ENCODE measurements around the gene KCNF1. TPM values are rescaled to one million over a fixed set of nuclear protein-coding genes. Genes with fewer than 3 reads are reported as not detected.

Gene KCNF1
- total RNA-seq, 1 donor from 2014 or later = 7.7 TPM

- no peak for DNase-seq
- Mint-ChIP-seq H3K9me3 (ENCODE audit: unreplicated experiment) (peaks cover 2% of the 10 kb centered on the region), H3K27ac (ENCODE audit: unreplicated experiment) (no peak overlapping the region), H3K4me3 (ENCODE audit: unreplicated experiment) (no peak overlapping the region), H3K27me3 (ENCODE audit: unreplicated experiment) (peaks cover 10% of the 10 kb centered on the region), H3K4me1 (ENCODE audit: low read depth, unreplicated experiment) (peaks cover 12% of the 10 kb centered on the region), H3K36me3 (ENCODE audit: unreplicated experiment) (peaks cover 10% of the 10 kb centered on the region)
- TF ChIP-seq CTCF (IDR thresholded peaks at IDR 0.05; ENCODE audit: partially characterized antibody, unreplicated experiment) = no peak
Measured at GRCh38 chr2:10892796-10893350, 18.9 kb upstream of the KCNF1 start.

GRCh38 chr2:10894264-10894935 lies 17.3 kb upstream of the KCNF1 start:
- H3K4me3 Mint-ChIP-seq (ENCODE audit: unreplicated experiment) = no peak overlapping the region
- H3K27ac Mint-ChIP-seq (ENCODE audit: unreplicated experiment) = no peak overlapping the region
- H3K36me3 Mint-ChIP-seq (ENCODE audit: unreplicated experiment) = peaks cover 16% of the 10 kb centered on the region
- DNase-seq = no peak
- peaks cover 4% of the 10 kb centered on the region for H3K9me3 Mint-ChIP-seq (ENCODE audit: unreplicated experiment)
- H3K4me1 Mint-ChIP-seq (ENCODE audit: low read depth, unreplicated experiment) = peaks cover 7% of the 10 kb centered on the region
- peaks cover 10% of the 10 kb centered on the region for H3K27me3 Mint-ChIP-seq (ENCODE audit: unreplicated experiment)
- no peak for TF ChIP-seq CTCF (IDR thresholded peaks at IDR 0.05; ENCODE audit: partially characterized antibody, unreplicated experiment)

- no peak for DNase-seq
- no peak overlapping the region for H3K27ac Mint-ChIP-seq (ENCODE audit: unreplicated experiment)
- peaks cover 4% of the 10 kb centered on the region for H3K9me3 Mint-ChIP-seq (ENCODE audit: unreplicated experiment)
- H3K27me3 Mint-ChIP-seq (ENCODE audit: unreplicated experiment) = peaks cover 10% of the 10 kb centered on the region
- H3K36me3 Mint-ChIP-seq (ENCODE audit: unreplicated experiment) = peaks cover 16% of the 10 kb centered on the region
- peaks cover 6% of the 10 kb centered on the region for H3K4me1 Mint-ChIP-seq (ENCODE audit: low read depth, unreplicated experiment)
- H3K4me3 Mint-ChIP-seq (ENCODE audit: unreplicated experiment) = no peak overlapping the region
- no peak for TF ChIP-seq CTCF (IDR thresholded peaks at IDR 0.05; ENCODE audit: partially characterized antibody, unreplicated experiment)
Measured at GRCh38 chr2:10895231-10895630, 16.5 kb upstream of the KCNF1 start.

GRCh38 chr2:10897956-10898355 lies 13.8 kb upstream of the KCNF1 start:
- Mint-ChIP-seq H3K27ac (ENCODE audit: unreplicated experiment) (no peak overlapping the region), H3K4me1 (ENCODE audit: low read depth, unreplicated experiment) (peaks cover 13% of the 10 kb centered on the region), H3K9me3 (ENCODE audit: unreplicated experiment) (peaks cover 4% of the 10 kb centered on the region), H3K27me3 (ENCODE audit: unreplicated experiment) (peaks cover 13% of the 10 kb centered on the region), H3K4me3 (ENCODE audit: unreplicated experiment) (no peak overlapping the region), H3K36me3 (ENCODE audit: unreplicated experiment) (peaks cover 10% of the 10 kb centered on the region)
- DNase-seq = no peak
- TF ChIP-seq CTCF (IDR thresholded peaks at IDR 0.05; ENCODE audit: partially characterized antibody, unreplicated experiment) = no peak

All from glutamatergic neuron (in vitro differentiated cells).